IPS-20b (cell line): ENCODE data around the gene TBL2.
"Not testable (repeated sequence)": the region's sequence is repeated elsewhere in the genome, so short reads cannot be mapped to it uniquely, and the experiment has no call there.

Source experiments
- H3K27ac ChIP-seq: one replicate; pipeline ENCODE4 v1.5.1; 2013; ENCODE audit warnings: low read length
- H3K27me3 ChIP-seq: 2 replicates; pipeline ENCODE4 v1.6.1; 2013; ENCODE audit warnings: mild to moderate bottlenecking, low read length, inconsistent platforms; ENCODE audit not compliant: insufficient read depth
- H3K36me3 ChIP-seq: 2 replicates; pipeline ENCODE4 v1.6.1; 2013; ENCODE audit warnings: low read depth, mild to moderate bottlenecking, inconsistent platforms, low read length, moderate library complexity; ENCODE audit not compliant: insufficient read depth
- H3K4me1 ChIP-seq: 2 replicates; pipeline ENCODE4 v1.6.1; 2013; ENCODE audit warnings: mild to moderate bottlenecking, control low read depth, inconsistent platforms, low read length, moderate library complexity; ENCODE audit not compliant: insufficient read depth
- H3K4me3 ChIP-seq: 2 replicates; pipeline ENCODE4 v1.5.1; 2013; ENCODE audit warnings: mild to moderate bottlenecking, low read length, inconsistent platforms
- H3K9ac ChIP-seq: 2 replicates; pipeline ENCODE4 v1.6.1; 2013; ENCODE audit warnings: low read depth, mild to moderate bottlenecking, inconsistent platforms, low read length, moderate library complexity
- H3K9me3 ChIP-seq: 2 replicates; pipeline ENCODE4 v1.6.1; 2013; ENCODE audit warnings: mild to moderate bottlenecking, low read depth, low read length, inconsistent platforms; ENCODE audit not compliant: insufficient read depth

The TBL2 gene, protein sequence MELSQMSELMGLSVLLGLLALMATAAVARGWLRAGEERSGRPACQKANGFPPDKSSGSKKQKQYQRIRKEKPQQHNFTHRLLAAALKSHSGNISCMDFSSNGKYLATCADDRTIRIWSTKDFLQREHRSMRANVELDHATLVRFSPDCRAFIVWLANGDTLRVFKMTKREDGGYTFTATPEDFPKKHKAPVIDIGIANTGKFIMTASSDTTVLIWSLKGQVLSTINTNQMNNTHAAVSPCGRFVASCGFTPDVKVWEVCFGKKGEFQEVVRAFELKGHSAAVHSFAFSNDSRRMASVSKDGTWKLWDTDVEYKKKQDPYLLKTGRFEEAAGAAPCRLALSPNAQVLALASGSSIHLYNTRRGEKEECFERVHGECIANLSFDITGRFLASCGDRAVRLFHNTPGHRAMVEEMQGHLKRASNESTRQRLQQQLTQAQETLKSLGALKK

GRCh38 chr7:73578342-73579128, at the start of gene TBL2:
TSS of gene TBL2 (minus strand) at chr7:73578579. CDS start at chr7:73578549, 30 bp downstream.
- H3K4me3 ChIP-seq, result peak within 1 kb of the TSS; percentile 85
- H3K27me3 ChIP-seq, result peaks cover 35% of the 10 kb centered on the region
- H3K9ac ChIP-seq, result peak within 1 kb of the TSS; percentile 87
- no peak within 1 kb of the TSS for H3K27ac ChIP-seq
- H3K4me1 ChIP-seq, result peaks cover 2% of the 10 kb centered on the region; the same call in 1 of the 2 replicates
- H3K9me3 ChIP-seq, result no peaks in the 10 kb centered on the region
- H3K36me3 ChIP-seq, result peaks cover 13% of the 10 kb centered on the region

DNA sequence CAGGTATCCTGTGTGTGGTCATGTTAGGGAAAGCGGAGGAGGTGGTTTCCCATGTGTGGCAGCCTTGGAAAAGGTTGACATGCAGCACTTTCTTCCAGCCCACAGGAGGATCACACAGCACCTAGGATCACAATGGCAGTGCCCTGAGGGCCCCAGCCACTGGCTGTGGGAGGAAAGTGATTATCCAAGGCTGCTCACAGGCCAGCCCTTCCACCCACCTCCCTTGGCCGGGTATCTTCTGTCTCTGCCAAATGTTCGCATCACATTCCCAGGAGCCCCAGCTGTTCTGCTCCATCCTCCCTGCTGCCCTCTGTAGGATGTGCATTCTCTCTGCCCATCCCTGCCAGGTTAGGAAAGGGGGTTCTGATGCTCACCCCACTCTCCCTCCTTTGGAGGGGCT, 48.4 kb upstream of the TBL2 start:
- no peak overlapping the region for H3K4me3 ChIP-seq
- no peak overlapping the region for H3K9ac ChIP-seq
- H3K27me3 ChIP-seq, result peaks cover 50% of the 10 kb centered on the region
- no peaks in the 10 kb centered on the region for H3K36me3 ChIP-seq
- no peaks in the 10 kb centered on the region for H3K9me3 ChIP-seq
- H3K4me1 ChIP-seq, result no peaks in the 10 kb centered on the region
- no peak overlapping the region for H3K27ac ChIP-seq

DNA sequence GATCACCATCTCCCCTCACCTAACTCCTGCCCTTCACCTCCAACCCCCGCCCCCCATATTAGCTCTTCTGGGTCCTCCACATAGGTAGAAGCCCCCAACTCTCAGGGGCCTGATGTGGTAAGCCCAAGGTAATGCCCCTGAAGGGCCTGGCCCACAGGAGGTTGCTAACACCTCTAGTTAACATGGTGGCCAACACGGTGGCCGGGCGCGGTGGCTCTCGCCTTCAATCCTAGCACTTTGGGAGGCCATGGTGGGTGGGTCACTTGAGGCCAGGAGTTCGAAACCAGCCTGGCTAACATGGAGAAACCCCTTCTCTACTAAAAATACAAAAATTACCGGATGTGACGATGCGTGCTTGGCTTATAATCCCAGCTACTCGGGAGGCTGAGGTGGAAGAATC, 46.9 kb upstream of the TBL2 start:
- H3K9me3 ChIP-seq, result no peaks in the 10 kb centered on the region
- H3K27me3 ChIP-seq, result peaks cover 55% of the 10 kb centered on the region
- no peaks in the 10 kb centered on the region for H3K36me3 ChIP-seq
- H3K9ac ChIP-seq, result no peak overlapping the region
- no peak overlapping the region for H3K27ac ChIP-seq
- no peak overlapping the region for H3K4me3 ChIP-seq
- H3K4me1 ChIP-seq, result no peaks in the 10 kb centered on the region

GRCh38 chr7:73624669-73625001, 46.3 kb upstream of the TBL2 start:
- Histone ChIP-seq H3K9me3 (no peaks in the 10 kb centered on the region), H3K27ac (no peak overlapping the region), H3K4me1 (no peaks in the 10 kb centered on the region), H3K4me3 (no peak overlapping the region), H3K36me3 (no peaks in the 10 kb centered on the region), H3K9ac (no peak overlapping the region), H3K27me3 (peaks cover 55% of the 10 kb centered on the region)

DNA sequence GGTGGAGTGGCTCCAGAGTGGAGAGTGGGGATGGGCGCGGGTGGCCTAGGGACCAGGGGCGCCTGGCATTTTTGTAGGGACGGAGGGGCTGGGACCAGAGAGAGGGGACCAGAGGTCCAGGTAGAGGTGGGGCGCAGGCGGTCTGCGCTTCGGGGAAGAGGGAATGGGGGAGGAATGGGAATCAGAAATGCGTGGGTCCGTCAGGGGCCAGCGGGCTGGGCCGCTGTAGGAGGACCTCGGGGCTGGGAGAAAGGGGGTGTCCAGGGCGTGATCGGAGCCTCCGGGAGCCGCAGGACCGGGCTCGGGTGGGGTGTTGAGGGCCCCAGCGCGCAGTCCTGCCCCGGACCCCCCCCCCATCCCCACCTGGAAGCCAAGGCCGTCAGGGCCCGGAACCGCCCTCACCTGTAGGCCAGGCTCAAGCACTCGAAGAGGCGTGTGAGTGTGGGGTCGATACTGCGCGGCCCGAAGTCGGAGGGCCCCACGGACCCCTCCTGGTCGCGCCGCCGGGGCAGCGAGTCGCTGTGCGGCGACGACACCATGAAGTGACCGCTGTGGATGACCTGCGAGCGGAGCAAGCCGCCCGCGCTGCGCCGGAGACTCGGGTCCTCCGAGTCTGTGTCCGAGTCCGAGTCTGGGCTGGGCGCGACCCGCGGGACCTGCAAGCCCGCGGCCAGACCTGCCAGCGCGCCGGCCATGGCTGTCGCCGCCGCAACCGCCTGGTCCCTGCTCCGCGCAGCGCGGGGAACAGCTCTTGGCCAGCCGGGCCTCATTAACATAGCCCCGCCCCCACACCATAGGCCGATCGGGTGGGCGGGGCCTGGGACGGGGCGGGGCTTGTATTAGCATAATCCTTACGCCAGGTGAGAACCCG, 45.7 kb upstream of the TBL2 start, which contains the start of gene MLXIPL:
Gene MLXIPL (minus strand): TSS at position 725 of the 871 bp plus-strand sequence. CDS start 30 bp downstream, at position 695.
- no peaks in the 10 kb centered on the region for H3K36me3 ChIP-seq
- peaks cover 55% of the 10 kb centered on the region for H3K27me3 ChIP-seq
- H3K27ac ChIP-seq, result no peak within 1 kb of the TSS
- H3K4me1 ChIP-seq, result no peaks in the 10 kb centered on the region
- H3K4me3 ChIP-seq, result peak within 1 kb of the TSS; percentile 68
- no peaks in the 10 kb centered on the region for H3K9me3 ChIP-seq
- H3K9ac ChIP-seq, result peak within 1 kb of the TSS; percentile 31; the same call in 1 of the 2 replicates

DNA sequence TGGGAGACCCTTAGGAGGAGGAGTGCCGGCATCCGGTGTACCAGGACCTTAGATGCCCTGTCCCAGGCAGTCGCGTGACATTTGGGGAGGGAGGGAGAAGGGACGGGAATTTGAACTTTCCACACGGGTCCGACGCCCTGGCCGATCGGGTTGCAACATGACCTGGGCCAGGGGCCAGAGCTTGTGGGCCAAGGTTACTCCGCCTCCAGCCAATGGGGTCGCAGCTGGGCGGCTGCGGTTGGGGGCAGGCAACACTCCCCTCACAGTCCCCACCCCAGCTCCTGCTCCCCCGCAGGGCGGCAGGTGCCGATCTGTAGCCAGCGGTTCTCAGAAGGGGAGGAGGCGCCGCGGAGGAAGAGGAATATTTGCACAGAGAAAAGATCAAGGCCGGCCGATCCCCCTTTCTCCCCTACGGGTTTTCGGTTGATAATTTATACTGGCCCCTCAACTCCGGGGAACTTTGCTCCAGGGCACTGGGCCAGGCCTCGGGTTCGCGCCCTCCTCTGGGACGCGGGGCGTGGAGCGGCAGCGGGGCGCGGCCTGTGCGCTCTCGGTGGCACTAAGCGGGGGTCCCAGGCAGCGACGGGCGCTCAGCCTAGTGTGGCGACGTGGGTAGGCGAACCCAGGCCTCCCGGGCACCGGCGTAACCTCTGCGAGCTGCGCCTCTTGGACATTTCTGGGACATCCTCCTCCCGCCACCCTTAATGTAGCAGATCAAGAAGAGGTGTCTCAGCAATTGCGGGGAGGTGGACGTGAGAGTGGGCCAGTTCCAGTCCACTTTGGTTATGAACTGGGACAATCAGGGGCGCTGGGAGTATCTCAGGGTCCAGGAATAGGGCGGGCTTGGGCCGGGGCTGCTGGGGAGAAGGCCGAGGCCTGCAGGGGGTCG, 44.8 kb upstream of the TBL2 start:
- Histone ChIP-seq H3K4me3 (peak overlapping the region; percentile 68), H3K4me1 (no peaks in the 10 kb centered on the region), H3K27ac (no peak overlapping the region), H3K9me3 (no peaks in the 10 kb centered on the region), H3K27me3 (peaks cover 48% of the 10 kb centered on the region), H3K36me3 (no peaks in the 10 kb centered on the region), H3K9ac (peak overlapping the region; percentile 31; the same call in 1 of the 2 replicates)

- Histone ChIP-seq H3K9me3 (no peaks in the 10 kb centered on the region), H3K27me3 (peaks cover 42% of the 10 kb centered on the region), H3K4me1 (no peaks in the 10 kb centered on the region), H3K9ac (no peak overlapping the region), H3K27ac (no peak overlapping the region), H3K4me3 (peak overlapping the region; percentile 68; the same call in 1 of the 2 replicates), H3K36me3 (no peaks in the 10 kb centered on the region)
These were observed 44.1 kb upstream of the TBL2 start for GRCh38 chr7:73622527-73622908.

DNA sequence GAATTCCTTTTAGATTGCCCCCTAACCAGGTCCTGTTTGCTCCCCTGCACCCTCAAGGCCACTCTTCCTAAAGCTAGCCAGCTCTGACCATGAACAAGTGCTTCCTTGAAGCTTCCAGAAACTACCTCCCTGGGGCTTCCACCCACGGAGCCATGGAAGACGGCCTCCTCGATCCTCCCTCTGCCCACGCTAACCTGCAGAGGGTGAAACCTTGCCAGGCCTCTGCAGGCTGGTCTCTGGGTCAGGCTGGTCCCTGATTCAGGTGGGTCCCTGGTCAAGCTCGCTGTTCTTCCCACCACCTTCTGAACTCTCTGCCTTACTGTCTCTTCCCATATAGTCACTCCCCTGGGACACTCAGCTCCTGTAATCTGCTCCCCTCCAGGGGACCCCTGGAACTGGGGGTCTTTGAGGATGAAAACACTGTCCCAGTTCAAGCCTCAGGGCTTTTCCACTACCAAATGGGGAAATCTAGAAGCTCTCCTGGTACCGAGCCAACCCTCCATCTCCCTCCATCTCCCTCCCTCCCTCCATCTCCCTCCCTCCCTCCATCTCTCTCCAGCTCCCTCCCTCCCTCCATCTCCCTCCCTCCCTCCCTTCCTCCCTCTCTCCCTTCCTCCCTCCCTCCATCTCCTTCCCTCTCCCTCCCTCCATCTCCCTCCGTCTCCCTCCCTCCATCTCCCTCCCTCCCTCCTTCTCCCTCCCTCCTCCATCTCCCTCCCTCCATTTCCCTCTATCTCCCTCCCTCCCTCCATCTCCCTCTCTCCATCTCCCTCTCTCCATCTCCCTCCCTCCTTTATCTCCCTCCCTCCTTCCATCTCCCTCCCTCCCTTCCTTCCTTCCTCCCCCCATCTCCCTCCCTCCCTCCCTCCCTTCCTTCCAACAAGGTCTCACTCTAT, 43.0 kb upstream of the TBL2 start:
- H3K9me3 ChIP-seq, result no peaks in the 10 kb centered on the region
- H3K27ac ChIP-seq, result no peak overlapping the region
- no peaks in the 10 kb centered on the region for H3K36me3 ChIP-seq
- H3K27me3 ChIP-seq, result peaks cover 39% of the 10 kb centered on the region
- no peak overlapping the region for H3K9ac ChIP-seq
- H3K4me3 ChIP-seq, result no peak overlapping the region
- H3K4me1 ChIP-seq, result no peaks in the 10 kb centered on the region

DNA sequence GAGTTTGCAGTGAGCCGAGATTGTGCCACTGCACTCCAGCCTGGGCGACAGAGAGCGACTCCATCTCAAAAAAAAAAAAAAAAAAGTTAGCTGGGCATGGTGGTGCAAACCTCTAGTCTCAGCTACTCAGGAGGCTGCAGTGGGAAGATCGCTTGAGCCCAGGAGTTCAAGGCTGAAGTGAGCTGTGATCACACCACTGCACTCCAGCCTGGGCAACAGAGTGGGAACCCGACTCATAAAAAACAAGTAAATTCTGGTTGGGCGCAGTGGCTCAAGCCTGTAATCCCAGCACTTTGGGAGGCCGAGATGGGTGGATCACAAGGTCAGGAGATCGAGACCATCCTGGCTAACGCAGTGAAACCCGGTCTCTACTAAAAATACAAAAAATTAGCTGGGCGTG, 41.0 kb upstream of the TBL2 start:
- not testable (repeated sequence) for H3K9me3 ChIP-seq, H3K36me3 ChIP-seq, H3K27ac ChIP-seq, H3K4me1 ChIP-seq, H3K4me3 ChIP-seq, H3K9ac ChIP-seq
- H3K27me3 ChIP-seq, result peaks cover 25% of the 10 kb centered on the region

DNA sequence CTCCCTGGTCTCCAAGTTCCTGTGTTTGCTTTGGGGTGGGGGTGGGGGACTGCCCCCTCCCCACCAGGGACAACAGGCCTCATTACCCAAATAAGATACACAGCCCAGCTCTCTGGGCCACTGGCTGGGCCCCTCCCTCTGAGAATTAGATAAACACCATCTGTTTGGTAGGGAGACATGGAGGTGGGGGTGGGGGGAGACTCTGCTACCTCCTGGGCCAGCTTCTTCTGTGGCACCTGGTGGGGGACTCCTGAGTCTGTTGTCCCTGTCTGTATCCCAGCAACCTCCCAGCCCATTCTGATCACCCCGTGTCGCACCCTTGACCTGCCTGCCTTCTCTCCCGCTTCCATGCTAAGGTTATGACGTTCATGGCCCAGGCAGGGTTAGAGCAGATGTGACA, 40.2 kb upstream of the TBL2 start:
- Histone ChIP-seq H3K9ac (no peak overlapping the region), H3K27me3 (peaks cover 17% of the 10 kb centered on the region), H3K27ac (no peak overlapping the region), H3K9me3 (no peaks in the 10 kb centered on the region), H3K4me1 (no peaks in the 10 kb centered on the region), H3K4me3 (no peak overlapping the region), H3K36me3 (no peaks in the 10 kb centered on the region)
